Midbrain (tissue), 1 donor: ENCODE data around the gene RFESD.
A peak's percentile ranks its signal among the peaks of the same experiment; 100 is the strongest.
"Not testable (repeated sequence)": the region's sequence is repeated elsewhere in the genome, so short reads cannot be mapped to it uniquely, and the experiment has no call there.

ENCODE experiments used
- DNase-seq: peaks from one replicate; lab custom pipeline; 2025; lab: John Stamatoyannopoulos, UW

The RFESD gene

DNA sequence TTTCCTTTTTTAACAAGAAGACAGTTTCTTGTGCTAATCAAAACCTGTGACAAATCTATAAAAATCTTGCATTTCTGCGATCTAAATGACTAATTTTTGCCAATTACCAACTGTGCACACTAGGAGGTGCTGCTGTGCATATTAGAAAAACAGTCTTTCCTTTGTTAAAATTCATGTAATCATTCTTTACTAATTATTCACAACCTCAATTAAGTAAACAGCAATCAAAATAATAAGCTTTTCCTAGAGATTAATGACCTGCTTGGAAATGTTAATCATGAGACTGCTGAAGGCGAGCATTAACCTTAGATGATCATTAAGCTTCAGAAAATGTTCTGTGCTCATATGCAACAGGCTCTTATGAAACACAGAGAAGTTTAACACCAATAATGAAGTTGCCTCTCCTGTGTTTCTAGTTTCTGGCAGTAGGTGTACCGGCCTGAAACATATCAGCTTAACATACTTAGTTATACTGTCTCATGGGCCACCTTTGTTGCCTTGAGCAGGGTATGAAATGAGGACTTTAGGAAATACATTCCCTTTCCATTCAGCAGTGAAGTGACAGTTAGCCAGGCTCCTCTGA is 17.7 kb downstream of the RFESD start:
- peak; percentile 75 for DNase-seq

DNA sequence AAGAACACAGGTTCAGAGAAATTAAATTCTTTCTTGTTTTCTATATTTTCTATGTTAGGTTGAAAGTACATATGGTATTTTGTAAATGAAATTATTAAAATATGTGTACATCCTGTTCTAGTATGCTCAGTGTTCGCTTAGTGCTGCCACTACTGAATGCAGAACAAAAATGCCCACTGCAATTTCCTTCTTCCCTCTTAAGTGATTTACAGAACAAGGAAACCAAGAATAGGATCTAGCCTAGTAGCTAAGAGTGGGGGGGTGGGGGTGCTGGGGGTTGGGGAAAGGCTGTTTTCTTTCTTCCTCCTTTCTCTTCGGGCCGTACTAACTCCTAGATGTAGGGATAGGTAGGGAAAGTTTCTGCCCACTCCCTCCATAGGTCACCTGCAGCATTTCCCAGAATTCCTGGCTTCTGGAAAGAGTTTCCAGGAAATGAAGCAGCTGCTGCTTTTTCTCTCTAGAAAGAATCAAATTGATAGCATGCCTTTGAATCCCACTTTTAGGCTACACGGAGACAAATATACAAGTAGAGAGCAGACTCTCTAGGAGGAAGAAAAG is 20.6 kb downstream of the RFESD start:
- no peak for DNase-seq

DNA sequence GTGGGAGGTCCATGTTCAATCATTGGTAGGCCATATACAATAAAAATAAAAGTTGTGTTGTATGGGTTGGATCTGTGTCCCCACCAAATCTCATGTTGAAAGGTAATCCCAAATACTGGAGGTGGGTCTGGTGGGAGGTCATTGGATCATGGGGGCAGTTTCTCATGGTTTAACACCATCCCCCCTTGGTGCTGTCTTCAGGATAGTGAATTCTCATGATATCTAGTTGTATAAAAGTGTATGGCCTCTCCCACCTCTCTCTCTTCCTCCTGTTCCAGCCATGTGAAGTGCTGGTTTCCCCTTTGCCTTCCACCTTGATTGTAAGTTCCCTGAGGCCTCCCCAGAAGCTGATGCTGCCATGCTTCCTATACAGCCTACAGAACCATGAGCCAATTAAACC is 21.1 kb downstream of the RFESD start:
- no peak for DNase-seq

GRCh38 chr5:95668216-95668615 is 21.6 kb downstream of the RFESD start:
- no peak for DNase-seq

GRCh38 chr5:95668728-95669127 is 22.2 kb downstream of the RFESD start:
- DNase-seq: no peak

- peak; percentile 21 for DNase-seq
Measured at GRCh38 chr5:95669540-95669939, 23.0 kb downstream of the RFESD start.

DNA sequence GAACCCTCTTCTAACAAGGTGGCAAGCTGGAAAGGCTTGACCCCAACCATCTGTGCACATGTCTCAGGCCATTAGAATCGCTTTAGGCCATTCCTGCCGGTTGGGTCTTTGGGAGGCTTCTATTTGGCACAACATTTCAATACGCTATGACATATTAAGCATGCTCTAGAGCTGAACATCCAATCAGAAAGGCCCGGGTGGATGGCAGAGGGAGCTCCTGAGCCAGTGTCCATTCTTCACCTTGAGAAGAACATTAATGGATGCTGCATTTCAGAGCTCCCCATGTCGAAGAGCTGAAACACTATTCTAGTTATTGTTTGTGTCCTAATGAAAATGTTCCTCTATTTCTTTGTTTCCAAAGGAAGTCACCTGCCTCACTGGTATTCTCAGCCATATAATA is 23.4 kb downstream of the RFESD start:
- DNase-seq: no peak

- no peak for DNase-seq
Measured at GRCh38 chr5:95670568-95670967, 24.0 kb downstream of the RFESD start.

GRCh38 chr5:95671826-95672225 is 25.2 kb downstream of the RFESD start:
- no peak for DNase-seq

DNA sequence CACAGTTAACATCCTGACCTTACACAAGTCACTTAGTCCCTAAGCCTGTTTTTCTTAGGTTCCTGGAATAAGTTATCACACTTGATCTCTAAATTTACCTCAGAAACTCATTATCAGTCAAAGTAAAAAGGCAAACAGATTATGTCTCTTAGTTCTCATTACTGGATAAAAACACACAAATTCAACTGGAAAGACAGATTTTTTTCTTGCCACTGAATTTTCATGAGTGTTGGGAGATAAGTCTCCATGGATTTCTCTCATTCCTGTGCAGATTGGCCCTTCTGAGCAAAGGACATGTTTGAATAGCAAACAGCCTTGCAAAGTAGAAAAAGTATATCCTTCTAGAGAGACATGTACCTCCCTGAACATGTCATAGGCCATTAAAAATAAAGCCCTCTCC is 26.1 kb downstream of the RFESD start:
- DNase-seq: no peak

GRCh38 chr5:95673081-95673480 is 26.5 kb downstream of the RFESD start:
- no peak for DNase-seq

- DNase-seq: no peak
Measured at GRCh38 chr5:95682891-95683290, 36.3 kb downstream of the RFESD start, which contains the start of gene SPATA9. Gene SPATA9 (minus strand): TSS chr5:95682991. CDS start chr5:95682854, 137 bp downstream.

DNA sequence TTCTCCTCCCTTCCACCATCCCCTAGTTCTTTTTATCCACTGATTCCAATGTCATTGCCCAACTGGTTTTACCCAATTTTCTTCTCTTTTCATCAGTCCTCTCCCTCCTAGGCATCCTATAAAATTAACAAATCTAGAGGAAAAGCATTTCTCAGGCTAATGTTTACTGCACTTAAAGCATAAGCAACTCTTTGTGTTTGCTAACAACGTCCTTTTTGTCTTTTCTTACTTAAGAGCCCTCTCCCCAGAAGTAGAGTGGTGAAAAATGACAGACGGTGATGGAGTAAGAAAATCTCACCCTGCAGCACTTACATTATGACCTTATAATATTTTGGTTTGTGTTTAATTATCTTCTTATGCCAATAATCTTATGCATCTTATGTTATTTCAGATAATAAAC is 37.8 kb downstream of the RFESD start:
- DNase-seq: no peak

DNA sequence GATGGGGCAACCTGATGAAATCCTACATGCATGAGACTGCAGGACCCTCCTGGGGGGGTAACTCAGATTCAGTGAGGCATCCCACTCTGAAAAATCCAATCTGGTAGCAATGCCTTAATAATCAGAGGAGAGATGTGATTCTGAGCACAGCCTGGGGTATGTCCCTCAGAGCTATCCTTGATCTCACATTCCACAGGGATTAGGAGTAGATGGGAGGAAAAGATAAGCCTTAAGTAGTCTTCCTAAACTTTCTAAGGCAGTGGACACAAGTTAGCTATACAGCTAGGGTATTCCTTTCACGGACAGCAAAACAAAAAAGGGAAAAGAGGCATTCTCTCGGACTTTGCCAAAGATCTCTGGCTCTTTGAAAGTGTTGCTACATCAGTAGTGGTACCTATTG is 40.1 kb downstream of the RFESD start:
- DNase-seq: no peak

GRCh38 chr5:95689680-95690079 is 43.1 kb downstream of the RFESD start:
- no peak for DNase-seq

DNA sequence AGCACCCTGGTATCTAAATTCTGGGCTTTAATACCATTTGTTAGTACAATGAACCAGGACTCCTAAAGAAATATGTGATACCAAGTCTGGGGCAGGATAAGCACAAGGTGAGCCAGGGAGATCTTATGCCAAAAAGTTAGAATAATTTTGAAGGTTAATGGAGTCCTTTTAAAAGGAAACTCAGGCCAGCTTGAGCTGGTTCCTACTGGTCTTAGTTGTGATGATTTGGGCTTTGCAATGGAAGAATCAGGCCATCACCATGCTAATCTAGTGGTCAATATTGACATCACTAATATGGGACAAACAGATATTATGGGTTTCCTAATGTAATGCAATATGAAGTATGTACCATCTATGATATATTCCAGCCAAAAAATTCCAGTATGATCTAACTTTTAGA is 43.8 kb downstream of the RFESD start:
- no peak for DNase-seq

DNA sequence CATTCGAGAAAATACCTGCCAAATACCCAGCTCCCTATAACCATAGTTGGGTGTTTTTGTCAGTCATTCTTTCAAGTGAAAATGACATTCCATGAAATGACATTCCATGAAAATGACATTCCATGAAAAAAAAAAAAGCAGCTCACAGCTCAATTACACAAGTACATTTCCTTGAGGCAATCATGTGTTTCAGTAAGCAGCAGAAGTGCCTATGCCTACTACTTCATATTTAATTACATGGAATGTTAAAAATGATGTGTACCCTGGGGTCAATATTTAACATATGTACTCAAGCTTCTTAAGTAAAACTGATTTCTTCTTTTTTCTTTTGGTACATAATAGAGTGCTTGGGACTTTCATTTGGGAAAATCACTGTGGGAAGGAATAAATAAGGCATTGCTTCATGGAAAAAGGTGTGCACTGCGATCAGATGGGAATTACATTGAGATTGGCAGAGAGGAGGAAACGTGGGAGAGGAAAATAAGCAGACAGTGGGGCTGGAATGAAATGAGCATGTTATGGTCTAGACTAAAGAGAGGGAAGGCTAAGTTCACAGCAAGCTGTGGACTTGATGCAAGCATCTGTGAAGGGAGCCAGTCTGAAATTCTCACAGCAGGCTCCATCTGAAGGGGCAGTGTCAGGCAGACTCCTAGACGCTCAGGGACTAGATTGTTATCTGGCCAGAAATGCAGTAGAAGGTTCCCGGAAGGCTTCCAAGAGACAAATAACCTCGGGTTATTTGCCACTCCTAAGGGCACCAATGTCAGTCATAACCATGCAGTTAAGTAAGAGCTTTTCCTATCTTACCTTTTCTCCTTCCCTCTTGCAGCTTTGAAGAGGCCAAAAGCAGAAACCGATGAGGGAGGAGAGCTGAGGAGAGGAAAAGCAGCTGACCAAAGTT is 51.5 kb downstream of the RFESD start:
- DNase-seq: no peak

DNA sequence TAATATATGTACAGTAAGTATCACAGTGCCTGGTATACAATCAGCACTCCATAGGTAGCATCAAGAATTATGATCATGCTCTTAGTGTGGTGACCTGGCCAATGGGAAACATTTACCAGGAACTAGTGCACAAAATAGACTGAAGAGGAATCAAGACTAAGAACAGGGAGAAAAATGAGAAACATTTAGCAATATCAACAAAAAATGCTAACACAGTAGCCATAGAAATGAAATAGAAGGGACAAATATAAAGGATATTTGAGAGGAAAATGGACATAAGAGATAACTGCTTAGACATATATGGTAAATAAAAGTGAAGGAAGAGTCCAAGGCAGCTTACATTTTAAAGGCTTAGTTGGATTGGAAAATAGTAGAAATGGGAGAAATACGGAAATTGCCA is 52.8 kb downstream of the RFESD start:
- no peak for DNase-seq

GRCh38 chr5:95701074-95701473 is 54.5 kb downstream of the RFESD start:
- no peak for DNase-seq

DNA sequence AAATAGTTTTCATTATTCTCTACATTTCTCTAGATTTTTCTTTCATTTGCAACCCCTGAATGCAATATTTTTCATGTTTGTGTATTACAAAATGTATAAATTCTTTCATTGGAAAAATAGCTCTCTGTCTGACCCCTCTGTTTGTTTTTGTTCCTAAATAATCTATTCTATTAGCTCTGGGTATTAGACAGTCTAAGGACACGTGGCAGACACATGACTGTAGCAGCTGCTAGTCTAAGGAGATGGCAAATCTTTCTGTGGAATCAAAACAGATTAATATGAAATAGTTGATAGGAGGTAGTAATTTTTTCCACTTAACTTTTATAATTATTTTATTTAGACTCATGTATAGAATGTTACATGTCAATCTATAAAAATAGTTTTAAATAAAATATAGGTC is 57.6 kb downstream of the RFESD start:
- no peak for DNase-seq

DNA sequence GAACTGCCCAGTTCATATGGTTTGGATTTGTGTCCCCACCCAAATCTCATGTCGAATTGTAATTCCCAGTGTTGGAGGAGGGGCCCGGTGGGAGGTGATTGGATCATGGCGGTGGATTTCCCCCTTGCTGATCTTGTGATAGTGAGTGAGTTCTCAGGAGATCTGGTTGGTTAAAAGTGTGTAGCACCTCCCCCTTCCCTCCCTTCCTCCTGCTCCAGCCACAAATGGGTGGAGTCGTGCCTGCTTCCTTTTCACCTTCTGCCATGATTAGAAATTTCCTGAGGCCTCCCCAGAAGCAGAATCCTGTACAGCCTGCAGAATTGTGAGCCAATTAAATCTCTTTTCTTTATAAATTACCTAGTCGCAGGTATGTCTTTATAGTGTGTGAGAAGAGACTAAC is 59.6 kb downstream of the RFESD start:
- not testable (repeated sequence) for DNase-seq

DNA sequence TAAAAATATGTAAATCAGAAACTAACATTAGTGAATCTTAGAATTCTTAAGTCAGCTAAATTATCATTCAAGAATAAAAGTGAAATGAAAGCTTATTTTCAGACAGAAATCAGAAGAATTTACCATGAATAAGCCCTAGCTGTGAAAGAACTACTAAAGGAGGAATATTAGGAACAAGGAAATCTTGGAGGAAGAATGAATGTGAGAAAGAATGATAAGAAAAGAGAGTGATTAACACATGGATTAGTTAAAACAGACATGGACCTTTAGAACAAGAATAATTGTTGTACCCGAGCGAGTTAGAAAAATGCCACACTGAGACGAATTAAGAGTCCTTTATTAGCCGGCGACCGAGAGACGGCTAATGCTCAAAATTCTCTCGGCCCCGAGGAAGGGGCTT is 60.5 kb downstream of the RFESD start:
- DNase-seq: no peak
